HUES6 (cell line): ENCODE measurements around the gene AREG.

Experiments used
- H3K27ac ChIP-seq: 2 replicates; pipeline ENCODE4 v1.7.0; 2013; ENCODE audit warnings: low read depth, mild to moderate bottlenecking, low read length, inconsistent platforms
- H3K27me3 ChIP-seq: 2 replicates; pipeline ENCODE4 v1.6.1; 2013; ENCODE audit warnings: low read length; ENCODE audit not compliant: control insufficient read depth, insufficient read depth
- H3K36me3 ChIP-seq: 2 replicates; pipeline ENCODE4 v1.6.1; 2013; ENCODE audit warnings: low read length; ENCODE audit not compliant: control insufficient read depth, insufficient read depth
- H3K4me1 ChIP-seq: 2 replicates; pipeline ENCODE4 v1.6.1; 2013; ENCODE audit warnings: low read length; ENCODE audit not compliant: control insufficient read depth, insufficient read depth
- H3K4me3 ChIP-seq: 2 replicates; pipeline ENCODE4 v1.5.1; 2013; ENCODE audit warnings: low read depth, low read length
- H3K9ac ChIP-seq: one replicate; pipeline ENCODE4 v1.6.1; 2013; ENCODE audit warnings: mild to moderate bottlenecking, low read length
- H3K9me3 ChIP-seq: 2 replicates; pipeline ENCODE4 v1.6.1; 2013; ENCODE audit warnings: low read depth, low read length; ENCODE audit not compliant: control insufficient read depth, insufficient read depth

The AREG gene

DNA sequence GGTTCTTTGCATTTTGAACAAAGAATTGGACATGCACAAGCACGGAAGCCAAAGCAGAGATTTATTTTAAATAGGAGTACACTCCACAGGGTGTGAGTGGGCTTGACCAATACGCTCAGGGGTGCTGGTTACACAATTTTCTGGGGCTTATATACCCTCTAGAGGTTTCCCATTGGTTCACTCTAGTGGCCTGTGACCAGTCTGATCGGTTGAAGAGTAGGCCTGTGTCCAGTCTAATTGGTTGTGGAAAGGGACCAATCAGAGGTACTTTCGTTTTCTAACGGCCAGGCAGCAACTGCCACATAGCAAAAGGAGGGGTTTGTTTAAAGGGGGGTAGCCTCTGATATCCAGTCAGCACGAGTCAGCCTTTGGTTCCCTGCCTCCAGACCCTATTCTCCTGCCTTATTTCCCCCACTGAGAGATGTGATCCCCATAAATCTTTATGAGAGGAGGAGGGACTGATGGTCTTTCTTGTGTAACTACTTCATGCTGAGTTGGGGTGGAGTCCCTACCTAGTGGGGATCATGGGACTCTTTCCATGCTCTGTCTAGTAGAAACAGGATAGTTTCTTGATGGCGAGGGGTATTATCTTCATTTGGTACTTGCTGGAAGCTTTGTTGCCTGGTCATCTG, 11.3 kb upstream of the AREG start:
- no peaks in the 10 kb centered on the region for H3K4me1 ChIP-seq
- no peaks in the 10 kb centered on the region for H3K36me3 ChIP-seq
- no peak overlapping the region for H3K9ac ChIP-seq
- H3K27me3 ChIP-seq = no peaks in the 10 kb centered on the region
- H3K27ac ChIP-seq = no peak overlapping the region
- H3K9me3 ChIP-seq = no peaks in the 10 kb centered on the region
- H3K4me3 ChIP-seq = no peak overlapping the region

DNA sequence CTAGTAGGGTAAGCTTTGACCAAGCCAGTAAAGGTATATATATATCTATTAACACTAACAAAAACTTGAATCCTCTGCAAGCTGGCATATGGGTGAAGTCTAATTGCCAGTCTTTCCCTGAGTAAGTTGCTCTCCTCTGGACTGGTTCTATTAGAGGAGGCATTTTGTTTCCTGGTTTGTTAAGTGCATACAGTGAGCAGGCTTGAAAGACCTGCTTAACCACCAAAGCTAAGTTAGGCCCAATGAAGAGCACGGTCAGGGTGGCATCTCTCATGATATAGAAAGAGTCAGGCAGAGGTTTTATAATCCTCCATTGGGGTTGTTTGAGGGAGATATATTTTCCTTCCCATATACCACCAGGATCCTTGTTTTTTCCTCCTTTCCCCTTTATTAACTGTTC, 9.6 kb upstream of the AREG start:
- H3K9ac ChIP-seq = no peak overlapping the region
- no peak overlapping the region for H3K4me3 ChIP-seq
- no peaks in the 10 kb centered on the region for H3K27me3 ChIP-seq
- no peak overlapping the region for H3K27ac ChIP-seq
- no peaks in the 10 kb centered on the region for H3K4me1 ChIP-seq
- no peaks in the 10 kb centered on the region for H3K36me3 ChIP-seq
- H3K9me3 ChIP-seq = no peaks in the 10 kb centered on the region

DNA sequence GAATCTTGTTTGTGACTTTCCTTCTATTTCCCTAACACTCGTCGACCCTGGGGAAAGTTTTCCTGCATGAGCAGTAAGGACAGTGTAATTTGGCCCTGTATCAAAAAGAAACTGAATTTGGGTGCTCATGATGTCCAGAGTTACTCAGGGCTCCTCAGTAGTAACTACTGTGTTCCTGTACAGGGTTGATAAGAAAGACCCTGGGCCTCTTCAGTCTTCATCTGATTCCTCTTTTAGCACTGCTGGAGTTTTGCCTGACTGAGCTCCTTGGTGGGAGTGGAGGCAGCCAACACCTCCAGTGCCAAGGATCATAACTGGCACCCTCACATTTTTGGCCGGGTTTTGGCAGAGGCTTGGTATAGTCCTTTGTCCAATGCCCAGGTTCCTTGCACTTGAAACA, 7.1 kb upstream of the AREG start:
- Histone ChIP-seq H3K9me3 (no peaks in the 10 kb centered on the region), H3K36me3 (no peaks in the 10 kb centered on the region), H3K4me1 (no peaks in the 10 kb centered on the region), H3K4me3 (no peak overlapping the region), H3K27me3 (no peaks in the 10 kb centered on the region), H3K9ac (no peak overlapping the region), H3K27ac (no peak overlapping the region)

DNA sequence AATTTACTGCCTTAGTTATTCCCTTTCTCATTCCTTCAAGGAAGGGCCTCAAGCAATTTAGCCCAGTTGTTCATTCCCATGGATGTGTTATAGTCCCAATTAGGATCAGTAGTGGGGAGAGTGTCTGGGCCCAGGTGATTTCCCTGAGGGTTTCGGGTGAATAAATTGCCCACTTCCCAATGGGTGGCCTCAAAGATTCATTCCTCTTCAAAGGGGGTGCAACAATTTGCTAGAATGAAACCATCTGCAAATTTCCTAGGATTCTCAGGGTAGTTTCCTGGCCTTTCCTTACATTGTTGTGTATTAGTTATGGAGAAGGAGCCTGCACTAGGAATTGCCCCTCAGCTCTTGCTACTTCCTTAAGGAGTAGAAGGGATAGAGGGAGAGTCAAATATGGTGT, 6.3 kb upstream of the AREG start:
- H3K27me3 ChIP-seq = 0 out of 2 replicates have a peak, but pooled peaks cover under 1% of the 10 kb centered on the region
- H3K4me3 ChIP-seq = no peak overlapping the region
- H3K4me1 ChIP-seq = no peaks in the 10 kb centered on the region
- H3K9ac ChIP-seq = no peak overlapping the region
- no peaks in the 10 kb centered on the region for H3K36me3 ChIP-seq
- H3K9me3 ChIP-seq = no peaks in the 10 kb centered on the region
- H3K27ac ChIP-seq = no peak overlapping the region

DNA sequence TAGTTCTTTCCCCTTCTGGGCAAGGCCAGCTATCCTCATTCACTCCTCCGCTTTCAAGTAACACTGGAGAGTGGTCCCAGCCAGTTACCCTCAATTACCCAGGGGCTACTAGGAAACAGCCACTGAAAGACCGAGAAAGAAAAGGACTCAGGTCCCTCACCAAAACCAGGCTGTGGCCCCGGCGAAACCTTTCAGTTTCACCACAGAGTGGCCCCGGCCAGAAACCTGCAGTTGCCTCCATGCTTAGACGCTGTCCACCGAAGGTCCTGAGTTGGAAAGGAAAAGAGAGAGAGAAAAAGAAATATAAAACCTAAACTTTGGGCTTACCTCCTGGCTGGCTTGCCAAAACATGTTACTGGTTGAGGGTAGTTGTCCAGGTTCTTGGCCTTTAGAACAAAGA, 5.0 kb upstream of the AREG start:
- no peaks in the 10 kb centered on the region for H3K4me1 ChIP-seq
- no peaks in the 10 kb centered on the region for H3K9me3 ChIP-seq
- no peak overlapping the region for H3K9ac ChIP-seq
- no peaks in the 10 kb centered on the region for H3K36me3 ChIP-seq
- no peak overlapping the region for H3K27ac ChIP-seq
- peaks cover 13% of the 10 kb centered on the region for H3K27me3 ChIP-seq
- no peak overlapping the region for H3K4me3 ChIP-seq

DNA sequence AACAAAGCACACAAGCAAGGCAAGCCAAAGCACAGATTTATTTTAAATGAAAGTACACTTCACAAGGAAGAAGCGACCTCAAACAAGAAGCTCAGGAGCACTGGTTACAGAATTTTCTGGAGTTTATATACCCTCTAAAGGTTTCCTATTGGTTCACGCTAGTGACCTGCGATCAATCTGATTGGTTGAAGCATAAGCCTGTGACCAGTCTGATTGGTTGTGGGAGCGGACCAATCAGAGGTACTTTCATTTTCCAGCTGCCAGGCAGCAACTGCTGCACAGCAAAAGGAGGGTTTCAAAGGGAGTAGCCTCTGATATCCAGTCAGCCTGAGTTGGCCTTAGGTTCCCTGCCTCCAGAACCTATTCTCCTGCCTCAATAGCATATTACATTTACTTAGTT, 4.6 kb upstream of the AREG start:
- Histone ChIP-seq H3K4me1 (no peaks in the 10 kb centered on the region), H3K9me3 (no peaks in the 10 kb centered on the region), H3K36me3 (no peaks in the 10 kb centered on the region), H3K9ac (no peak overlapping the region), H3K27me3 (peaks cover 17% of the 10 kb centered on the region), H3K4me3 (no peak overlapping the region), H3K27ac (no peak overlapping the region)

DNA sequence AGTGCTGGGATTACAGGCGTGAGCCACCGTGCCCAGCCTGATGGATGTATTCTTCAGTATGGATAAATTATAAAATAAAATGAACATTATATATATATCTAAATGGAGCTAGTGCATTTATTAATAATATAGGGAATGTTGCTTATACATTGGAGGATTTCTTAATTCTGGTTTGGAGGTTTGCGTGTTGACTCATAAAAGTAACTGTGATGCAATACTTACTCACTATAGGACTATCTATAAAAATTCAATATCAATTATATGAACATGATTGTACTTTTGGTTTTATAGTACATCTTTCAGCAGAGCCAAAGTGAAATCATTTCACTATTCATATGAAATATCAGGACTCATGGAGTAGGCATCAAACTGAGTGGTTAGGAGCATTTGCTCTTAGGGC, 3.2 kb upstream of the AREG start:
- Histone ChIP-seq H3K4me1 (no peaks in the 10 kb centered on the region), H3K27ac (no peak overlapping the region), H3K27me3 (peaks cover 28% of the 10 kb centered on the region), H3K9me3 (no peaks in the 10 kb centered on the region), H3K9ac (no peak overlapping the region), H3K4me3 (no peak overlapping the region), H3K36me3 (no peaks in the 10 kb centered on the region)

DNA sequence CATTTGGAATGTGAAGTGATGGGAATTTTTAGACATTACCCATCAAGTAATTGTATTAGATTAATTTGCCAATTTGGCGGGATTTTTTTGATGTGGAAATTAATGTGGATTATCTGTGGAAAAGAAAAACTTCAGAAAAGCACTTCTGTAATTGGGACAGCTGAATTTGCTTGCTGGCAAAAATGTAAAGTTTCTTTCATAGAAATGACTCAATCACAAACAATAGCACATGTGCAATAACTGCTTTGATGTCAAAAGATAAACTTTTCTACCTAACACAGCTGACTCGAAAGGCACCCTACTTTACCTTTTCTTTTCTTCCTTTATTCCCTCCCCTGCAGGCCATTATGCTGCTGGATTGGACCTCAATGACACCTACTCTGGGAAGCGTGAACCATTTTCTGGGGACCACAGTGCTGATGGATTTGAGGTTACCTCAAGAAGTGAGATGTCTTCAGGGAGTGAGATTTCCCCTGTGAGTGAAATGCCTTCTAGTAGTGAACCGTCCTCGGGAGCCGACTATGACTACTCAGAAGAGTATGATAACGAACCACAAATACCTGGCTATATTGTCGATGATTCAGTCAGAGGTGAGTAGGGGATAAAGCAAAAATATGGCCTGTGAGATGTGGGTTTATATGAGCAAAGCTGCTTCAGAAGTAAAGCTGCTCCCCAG, 1.4 kb downstream of the AREG start:
- Histone ChIP-seq H3K27ac (no peak overlapping the region), H3K9ac (no peak overlapping the region), H3K4me3 (no peak overlapping the region), H3K9me3 (no peaks in the 10 kb centered on the region), H3K27me3 (peaks cover 39% of the 10 kb centered on the region), H3K36me3 (no peaks in the 10 kb centered on the region), H3K4me1 (peaks cover 9% of the 10 kb centered on the region; the same call in 1 of the 2 replicates)

DNA sequence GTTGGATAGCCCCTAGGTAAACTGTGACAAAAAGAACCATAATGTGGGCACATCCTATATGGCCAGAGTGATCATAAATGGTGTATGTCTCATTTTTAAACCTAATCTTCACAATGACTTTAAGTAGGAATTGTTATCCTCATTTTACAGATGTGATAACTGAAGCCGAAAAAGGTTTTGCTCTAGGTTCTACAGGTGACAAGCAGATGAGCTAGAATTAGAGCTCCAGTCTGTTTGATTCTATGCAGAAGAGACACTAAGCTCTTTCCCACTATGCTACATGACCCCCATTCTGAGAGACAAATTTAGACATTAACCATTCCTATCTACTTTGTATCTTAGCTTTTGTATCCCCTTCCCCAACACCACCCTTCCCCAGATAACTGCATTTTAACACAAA, 2.0 kb downstream of the AREG start:
- Histone ChIP-seq H3K4me1 (peaks cover 11% of the 10 kb centered on the region; the same call in 1 of the 2 replicates), H3K9ac (no peak overlapping the region), H3K36me3 (no peaks in the 10 kb centered on the region), H3K4me3 (no peak overlapping the region), H3K27me3 (peaks cover 39% of the 10 kb centered on the region), H3K27ac (no peak overlapping the region), H3K9me3 (no peaks in the 10 kb centered on the region)

DNA sequence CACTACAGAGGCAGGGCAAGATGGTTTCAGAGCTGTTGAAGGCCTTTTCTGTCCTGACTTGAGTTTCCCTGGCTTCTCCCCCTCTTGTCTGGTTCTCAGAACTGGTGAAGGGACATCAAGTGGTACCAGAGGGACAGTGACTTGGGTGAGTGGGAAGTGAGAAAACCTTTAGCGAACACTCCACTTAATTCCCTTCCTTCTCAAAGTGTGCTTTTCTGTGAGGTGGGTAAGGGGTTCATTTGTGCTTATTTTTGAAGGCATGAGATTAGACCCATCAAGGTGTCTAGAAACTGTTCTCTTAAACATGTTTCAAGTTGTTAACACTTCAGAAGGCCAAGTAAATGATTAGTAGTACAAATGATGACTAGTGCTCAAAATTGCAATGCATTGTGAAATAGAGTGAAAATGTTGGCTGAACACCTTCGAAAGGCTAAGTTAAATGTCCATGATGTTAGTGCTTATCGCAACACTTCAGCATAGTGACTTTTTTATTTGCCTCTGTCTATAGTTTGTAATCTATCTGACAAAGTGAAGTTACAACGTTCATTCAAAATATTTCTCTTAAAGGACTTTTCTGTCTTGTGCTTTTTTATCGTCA, 2.8 kb downstream of the AREG start:
- Histone ChIP-seq H3K4me3 (no peak overlapping the region), H3K27ac (no peak overlapping the region), H3K27me3 (peaks cover 39% of the 10 kb centered on the region), H3K9ac (no peak overlapping the region), H3K36me3 (no peaks in the 10 kb centered on the region), H3K9me3 (no peaks in the 10 kb centered on the region), H3K4me1 (peaks cover 11% of the 10 kb centered on the region; the same call in 1 of the 2 replicates)

DNA sequence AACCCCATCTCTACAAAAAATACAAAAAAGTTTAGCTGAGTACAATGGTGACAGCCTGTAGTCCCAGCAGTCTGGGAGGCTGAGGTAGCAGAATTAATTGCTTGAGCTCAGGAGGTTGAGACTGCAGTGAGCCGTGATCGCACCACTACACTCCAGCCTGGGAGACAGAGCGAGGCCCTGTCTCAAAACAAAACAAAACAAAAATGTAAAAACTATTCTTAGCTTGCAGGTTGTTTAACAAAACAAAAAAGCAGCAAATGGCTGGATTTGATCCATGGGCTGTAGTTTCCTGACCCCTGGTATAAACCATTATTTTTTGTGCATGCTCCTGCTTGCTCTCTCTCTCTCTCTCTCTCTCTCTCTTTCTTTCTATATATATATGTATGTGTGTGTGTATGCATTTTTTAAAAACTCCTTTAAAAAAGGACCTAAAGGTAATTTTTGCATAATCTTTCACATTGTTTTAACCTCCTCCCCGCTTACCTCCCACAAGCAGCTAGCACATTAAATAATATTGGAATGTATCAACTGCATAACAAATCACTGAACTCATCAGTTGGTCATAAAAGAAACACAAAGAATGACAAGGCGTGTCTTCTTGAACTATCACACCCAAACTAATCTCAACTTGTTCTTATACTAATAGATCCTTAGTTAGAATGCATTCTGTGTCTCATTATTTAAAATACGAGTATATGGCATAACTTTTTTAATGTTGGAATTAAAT, 4.8 kb downstream of the AREG start:
- H3K27me3 ChIP-seq = peaks cover 28% of the 10 kb centered on the region
- no peak overlapping the region for H3K27ac ChIP-seq
- no peak overlapping the region for H3K9ac ChIP-seq
- no peaks in the 10 kb centered on the region for H3K36me3 ChIP-seq
- H3K4me3 ChIP-seq = no peak overlapping the region
- H3K4me1 ChIP-seq = peaks cover 11% of the 10 kb centered on the region; the same call in 1 of the 2 replicates
- no peaks in the 10 kb centered on the region for H3K9me3 ChIP-seq
